Right lobe of liver (tissue), 6 donors: ENCODE measurements around the gene FPGS. TPM values are rescaled to one million over a fixed set of nuclear protein-coding genes. Genes with fewer than 3 reads are reported as not detected.

Source experiments
- ATAC-seq, 4 donors: fragments of 200-7000 bp; cut with Tn5 transposase; one replicate each; pipeline ENCODE4 v1.9.1; 2020; ENCODE audit warnings: mild to moderate bottlenecking in 4 of 4, moderate library complexity in 4 of 4
- DNase-seq, 3 donors: peaks; one replicate each; pipeline ENCODE4 v3.0.0-alpha.2; 2020
- H3K27ac ChIP-seq, 3 donors: fragments of 200-600 bp; one replicate each; pipeline ENCODE4 v1.8.0; 2022
- H3K27me3 ChIP-seq, 2 donors: fragments of 200-600 bp; one replicate each; pipeline ENCODE4 v1.8.0; 2022
- H3K36me3 ChIP-seq, 4 donors: fragments of 200-600 bp; sonication (generic) in 1 of 4; one replicate each; pipeline versions ENCODE4 v1.5.1 to v1.8.0; 2017 to 2022; ENCODE audit warnings: control low read depth in 1 of 4
- H3K4me1 ChIP-seq, 4 donors: fragments of 200-600 bp; sonication (generic) in 1 of 4; one replicate each; pipeline versions ENCODE4 v1.5.1 to v1.8.0; 2017 to 2022; ENCODE audit warnings: control low read depth in 1 of 4
- H3K4me3 ChIP-seq, 3 donors: fragments of 200-600 bp; one replicate each; pipeline ENCODE4 v1.8.0; 2022
- H3K9me3 ChIP-seq, 4 donors: fragments of 200-600 bp; sonication (generic) in 1 of 4; one replicate each; pipeline versions ENCODE4 v1.5.1 to v1.8.0; 2017 to 2022; ENCODE audit warnings: control low read depth in 1 of 4
- POLR2A ChIP-seq: fragments of 450-650 bp; IDR thresholded peaks from one replicate; pipeline ENCODE4 v1.6.1; 2017; ENCODE audit warnings: antibody characterized with exemption, mild to moderate bottlenecking
- WGBS: methylation state at CpG from one replicate; pipeline ENCODE4 v1.1.6; 2018; ENCODE audit warnings: low coverage, low lambda C conversion rate; ENCODE audit not compliant: insufficient coverage; ENCODE audit errors: missing lambda C conversion rate; 5-methylcytosine and 5-hydroxymethylcytosine counted together
- intact Hi-C, 2 donors: fragments of 100-400 bp; cut with DNase I; formaldehyde crosslinking; loops; one replicate each; pipeline versions ENCODE4 v1.11.2 to v1.14.1; 2022
- total RNA-seq, 6 experiments: library from RNA; depleted of rRNA in 2 of 6; stranded (reverse); fragments of >200 nt in 2 of 6; fragmentation: NEBNext Ultra II Directional in 3 of 6; extraction: Animal tissue kit (Norgen Biotek cat#: 25700) in 3 of 6; gene quantifications; one replicate each; pipeline versions ENCODE4 v1.1.0 to v1.2.4, GENCODE V29; 2016 to 2023
- TF ChIP-seq, protein P1 (sequence below), 4 donors: fragments of 200-600 bp in 3 of 4; fragments of 450-650 bp in 1 of 4; IDR thresholded peaks; one replicate each; pipeline versions ENCODE4 v1.5.1 to v1.8.0; 2016 to 2022; ENCODE audit warnings: antibody characterized with exemption in 4 of 4, mild to moderate bottlenecking in 2 of 4
- donor health status: DM: no; HTN: yes; CAD: no.
- donor health status: DM: no; HTN: no; CAD: no.
- donor health status: DM: no; HTN: no; CAD: no.
- donor health status: DM: no; HTN: yes; CAD: no.
- donor health status: DM: no; HTN: yes; CAD: no.

The FPGS gene
- total RNA-seq, 6 experiments from 2014 or later, result 44.3 to 68.5 (median 56.9) TPM

DNA sequence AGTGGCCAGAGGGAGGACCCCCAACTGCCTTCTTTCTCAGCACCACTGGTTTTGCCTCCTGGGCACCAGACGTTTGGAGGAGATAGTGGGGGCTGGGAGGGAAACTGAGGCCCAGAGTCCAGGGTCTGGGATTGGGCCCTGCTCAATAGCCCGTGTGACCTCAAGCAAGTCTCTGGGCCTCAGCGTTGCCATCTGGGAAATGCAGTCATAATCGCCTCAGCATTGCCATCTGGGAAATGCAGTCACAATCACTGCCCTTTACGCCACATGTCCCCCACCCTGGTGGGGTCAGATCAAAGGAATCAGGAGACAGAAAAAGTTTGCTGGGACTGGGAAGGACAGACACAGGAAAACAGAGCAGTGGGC lies 25.8 kb upstream of the FPGS start:
- ATAC-seq (no peak), DNase-seq (no peak)
- Histone ChIP-seq H3K27ac (no peak overlapping the region), H3K36me3 (no peaks in the 10 kb centered on the region), H3K4me3 (peak overlapping the region in 1 of 3 donors; percentile 14), H3K9me3 (no peaks in the 10 kb centered on the region), H3K4me1 (no peaks in the 10 kb centered on the region), H3K27me3 (no peaks in the 10 kb centered on the region)
- intact Hi-C loops, result loop anchor here in 1 of 2 donors (5.0 kb wide), 1 partner anchor 185 kb away; no protein-coding TSS in a partner anchor
- 53% methylated on average over 4 of the region's 5 CpGs for WGBS
- no peak for TF ChIP-seq POLR2A
- TF ChIP-seq, protein P1, sequence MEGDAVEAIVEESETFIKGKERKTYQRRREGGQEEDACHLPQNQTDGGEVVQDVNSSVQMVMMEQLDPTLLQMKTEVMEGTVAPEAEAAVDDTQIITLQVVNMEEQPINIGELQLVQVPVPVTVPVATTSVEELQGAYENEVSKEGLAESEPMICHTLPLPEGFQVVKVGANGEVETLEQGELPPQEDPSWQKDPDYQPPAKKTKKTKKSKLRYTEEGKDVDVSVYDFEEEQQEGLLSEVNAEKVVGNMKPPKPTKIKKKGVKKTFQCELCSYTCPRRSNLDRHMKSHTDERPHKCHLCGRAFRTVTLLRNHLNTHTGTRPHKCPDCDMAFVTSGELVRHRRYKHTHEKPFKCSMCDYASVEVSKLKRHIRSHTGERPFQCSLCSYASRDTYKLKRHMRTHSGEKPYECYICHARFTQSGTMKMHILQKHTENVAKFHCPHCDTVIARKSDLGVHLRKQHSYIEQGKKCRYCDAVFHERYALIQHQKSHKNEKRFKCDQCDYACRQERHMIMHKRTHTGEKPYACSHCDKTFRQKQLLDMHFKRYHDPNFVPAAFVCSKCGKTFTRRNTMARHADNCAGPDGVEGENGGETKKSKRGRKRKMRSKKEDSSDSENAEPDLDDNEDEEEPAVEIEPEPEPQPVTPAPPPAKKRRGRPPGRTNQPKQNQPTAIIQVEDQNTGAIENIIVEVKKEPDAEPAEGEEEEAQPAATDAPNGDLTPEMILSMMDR (IDR thresholded peaks at IDR 0.05), result no peak

DNA sequence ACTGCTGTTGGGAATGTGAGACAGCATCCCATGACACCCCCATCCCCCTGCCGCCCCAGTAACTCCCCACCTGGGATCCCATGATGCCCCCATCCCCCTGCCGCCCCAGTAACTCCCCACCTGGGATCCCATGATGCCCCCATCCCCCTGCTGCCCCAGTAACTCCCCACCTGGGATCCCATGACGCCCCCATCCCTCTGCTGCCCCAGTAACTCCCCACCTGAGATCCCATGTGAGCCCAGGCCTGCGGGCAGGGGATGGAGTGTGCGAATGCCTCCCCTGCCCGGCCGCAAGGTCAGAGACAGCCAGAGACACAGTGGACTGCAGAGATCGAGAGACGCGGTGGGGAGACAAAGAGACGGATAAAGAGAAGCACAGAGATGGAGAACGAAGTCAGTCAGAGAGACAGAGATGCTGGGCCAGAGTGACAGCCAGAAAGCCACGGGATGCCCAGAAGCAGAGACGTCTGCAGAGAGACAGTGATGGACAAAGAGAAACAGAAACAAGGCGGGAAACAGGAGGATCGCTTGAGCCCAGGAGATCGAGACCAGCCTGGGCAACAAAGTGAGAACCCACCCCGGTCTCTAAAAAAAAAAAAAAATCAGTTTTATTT lies 25.2 kb upstream of the FPGS start:
- Histone ChIP-seq H3K27me3 (no peaks in the 10 kb centered on the region), H3K4me1 (no peaks in the 10 kb centered on the region), H3K4me3 (peak overlapping the region in 1 of 3 donors; percentile 14), H3K27ac (peak overlapping the region in 1 of 3 donors; percentile 58), H3K36me3 (no peaks in the 10 kb centered on the region), H3K9me3 (no peaks in the 10 kb centered on the region)
- intact Hi-C loops, result loop anchor here in 1 of 2 donors (5.0 kb wide), 1 partner anchor 185 kb away; no protein-coding TSS in a partner anchor
- TF ChIP-seq, protein P1 (IDR thresholded peaks at IDR 0.05), result no peak
- TF ChIP-seq POLR2A, result no peak
- WGBS, result 51% methylated on average over 17 of the region's 18 CpGs
- DNase-seq (no peak), ATAC-seq (no peak)

DNA sequence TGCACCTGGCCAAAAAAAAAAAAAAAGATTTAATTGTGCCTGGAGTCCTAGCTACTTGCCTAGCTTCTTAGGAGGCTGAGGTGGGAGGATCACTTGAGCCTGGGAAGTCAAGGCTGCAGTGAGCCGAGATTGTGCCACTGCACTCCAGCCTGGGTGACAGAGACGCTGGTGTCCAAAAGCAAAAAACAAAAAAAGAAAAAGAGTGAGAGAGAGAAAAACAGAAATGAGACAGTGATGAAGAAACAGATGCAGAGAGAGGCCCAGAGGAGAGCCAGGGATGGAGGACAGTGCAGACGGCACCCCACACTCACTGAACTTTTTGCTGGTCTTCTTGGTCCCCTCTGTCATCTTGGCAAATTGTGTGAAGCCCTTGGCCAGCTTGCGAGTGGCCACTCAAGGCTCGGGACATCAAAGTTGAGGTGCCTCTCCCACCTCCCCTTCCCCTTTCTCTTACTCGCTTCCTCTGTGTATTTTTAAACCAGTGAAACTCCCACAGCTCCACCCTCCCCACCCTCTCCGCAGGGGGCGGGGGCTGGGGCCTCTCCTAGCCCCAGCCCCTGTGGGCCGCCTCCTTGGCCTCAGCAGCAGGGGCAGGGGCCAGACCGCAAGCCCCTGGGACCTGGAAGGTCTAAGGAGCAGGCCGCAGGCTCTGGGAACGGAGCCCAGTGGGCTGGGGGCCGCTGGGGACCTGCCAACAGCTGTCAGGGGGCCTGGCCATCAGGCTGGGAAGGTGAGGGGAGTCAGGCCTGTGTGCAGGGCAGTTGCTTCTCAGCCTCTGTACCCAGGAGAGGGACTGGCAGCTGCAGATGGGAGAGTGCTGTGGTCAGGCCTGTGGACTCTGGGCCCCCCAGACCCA lies 24.2 kb upstream of the FPGS start, which contains the start of gene SH2D3C:
SH2D3C (minus strand) TSS at position 387 of the 856 bp plus-strand sequence; CDS start at position 348, 39 bp downstream.
- Histone ChIP-seq H3K9me3 (no peaks in the 10 kb centered on the region), H3K27ac (peak within 1 kb of the TSS; percentile 22 to 58 (median 47)), H3K27me3 (no peaks in the 10 kb centered on the region), H3K36me3 (no peaks in the 10 kb centered on the region), H3K4me3 (peak within 1 kb of the TSS in 1 of 3 donors; percentile 14), H3K4me1 (no peaks in the 10 kb centered on the region)
- DNase-seq (peak in 1 of 3 donors; percentile 64), ATAC-seq (peak; percentile 13 to 52 (median 32))
- 40% methylated on average over 9 of the region's 13 CpGs for WGBS
- intact Hi-C loops, result loop anchor here in 1 of 2 donors (5.0 kb wide), 1 partner anchor 186 kb away; no protein-coding TSS in a partner anchor
- TF ChIP-seq, protein P1 (IDR thresholded peaks at IDR 0.05), result no peak
- no peak for TF ChIP-seq POLR2A

DNA sequence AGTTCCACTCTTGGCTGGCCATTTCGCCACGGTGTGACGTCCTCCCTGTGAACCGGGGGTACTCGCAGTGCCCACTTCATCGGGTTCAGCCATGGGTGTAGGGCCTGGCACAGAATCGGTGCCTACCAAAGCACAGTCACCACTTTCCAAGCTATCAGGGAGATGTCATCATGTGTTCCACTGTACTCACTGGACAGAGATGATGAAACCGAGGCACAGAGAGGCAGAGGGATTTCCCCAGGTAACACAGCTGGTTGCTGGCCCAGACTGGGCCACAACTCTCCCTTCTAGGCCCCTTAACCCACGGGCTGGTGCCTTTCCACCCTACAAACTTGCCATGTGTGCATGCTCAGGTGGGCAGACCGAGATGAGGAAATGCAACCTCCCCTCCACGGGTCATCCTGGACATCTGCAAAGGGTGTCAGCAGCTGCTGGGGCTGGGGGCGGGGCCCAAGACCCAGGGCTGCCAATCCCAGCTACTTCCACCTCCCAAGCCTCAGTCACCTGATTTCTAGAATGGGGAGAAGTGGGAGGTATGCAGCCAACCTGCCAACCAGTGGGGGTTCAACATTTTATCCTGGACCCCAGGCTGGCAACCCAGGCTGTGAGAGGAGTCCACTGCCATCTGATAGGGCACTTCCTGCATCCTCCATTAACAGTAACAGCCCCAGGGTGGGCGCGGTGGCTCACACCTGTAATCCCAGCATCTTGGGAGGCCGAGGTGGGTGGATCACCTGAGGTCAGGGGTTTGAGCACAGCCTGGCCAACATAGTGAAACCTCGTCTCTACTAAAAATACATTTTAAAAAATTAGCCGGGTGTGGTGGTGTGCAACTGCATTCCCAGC lies 23.3 kb upstream of the FPGS start:
- peak in 1 of 3 donors; percentile 58 for DNase-seq

More for the DNA sequence above, 23.3 kb upstream of the FPGS start:
- peak overlapping the region; percentile 7 to 58 (median 47) for H3K27ac ChIP-seq
- no peaks in the 10 kb centered on the region for H3K27me3 ChIP-seq
- no peaks in the 10 kb centered on the region for H3K9me3 ChIP-seq
- 51% methylated on average over 3 of the region's 17 CpGs for WGBS
- peak; percentile 3 to 23 (median 9) for ATAC-seq
- no peak overlapping the region for H3K4me3 ChIP-seq
- TF ChIP-seq, protein P1 (IDR thresholded peaks at IDR 0.05), result no peak
- TF ChIP-seq POLR2A, result no peak
- no peaks in the 10 kb centered on the region for H3K36me3 ChIP-seq
- intact Hi-C loops, result loop anchor here in 1 of 2 donors (5.0 kb wide), 1 partner anchor 187 kb away; no protein-coding TSS in a partner anchor
- no peaks in the 10 kb centered on the region for H3K4me1 ChIP-seq
